SK-N-SH treated with all-trans-retinoic acid at 6 μM for 48 hours (cell line): ENCODE measurements around the gene UHRF1.

ENCODE experiments used
- BACH2 ChIP-seq: fragments of 250-450 bp; sonication (Bioruptor Pico); IDR thresholded peaks from 2 replicates; pipeline ENCODE4 v1.9.0; 2021; ENCODE audit warnings: mild to moderate bottlenecking, borderline replicate concordance
- ZFP3 ChIP-seq: fragments of 250-450 bp; sonication (Bioruptor Pico); IDR thresholded peaks from 2 replicates; pipeline ENCODE4 v1.5.0; 2020; ENCODE audit warnings: mild to moderate bottlenecking, moderate library complexity
- TF ChIP-seq, protein P1 (sequence below): fragments of 250-450 bp; sonication (Bioruptor Pico); IDR thresholded peaks from 2 replicates; pipeline ENCODE4 v1.8.0; 2020; ENCODE audit warnings: mild to moderate bottlenecking, moderate library complexity, borderline replicate concordance
- TF ChIP-seq, protein P2 (sequence below): fragments of 250-450 bp; sonication (Bioruptor Pico); IDR thresholded peaks from 2 replicates; pipeline ENCODE4 v1.5.0; 2020; ENCODE audit warnings: mild to moderate bottlenecking, moderate library complexity

DNA sequence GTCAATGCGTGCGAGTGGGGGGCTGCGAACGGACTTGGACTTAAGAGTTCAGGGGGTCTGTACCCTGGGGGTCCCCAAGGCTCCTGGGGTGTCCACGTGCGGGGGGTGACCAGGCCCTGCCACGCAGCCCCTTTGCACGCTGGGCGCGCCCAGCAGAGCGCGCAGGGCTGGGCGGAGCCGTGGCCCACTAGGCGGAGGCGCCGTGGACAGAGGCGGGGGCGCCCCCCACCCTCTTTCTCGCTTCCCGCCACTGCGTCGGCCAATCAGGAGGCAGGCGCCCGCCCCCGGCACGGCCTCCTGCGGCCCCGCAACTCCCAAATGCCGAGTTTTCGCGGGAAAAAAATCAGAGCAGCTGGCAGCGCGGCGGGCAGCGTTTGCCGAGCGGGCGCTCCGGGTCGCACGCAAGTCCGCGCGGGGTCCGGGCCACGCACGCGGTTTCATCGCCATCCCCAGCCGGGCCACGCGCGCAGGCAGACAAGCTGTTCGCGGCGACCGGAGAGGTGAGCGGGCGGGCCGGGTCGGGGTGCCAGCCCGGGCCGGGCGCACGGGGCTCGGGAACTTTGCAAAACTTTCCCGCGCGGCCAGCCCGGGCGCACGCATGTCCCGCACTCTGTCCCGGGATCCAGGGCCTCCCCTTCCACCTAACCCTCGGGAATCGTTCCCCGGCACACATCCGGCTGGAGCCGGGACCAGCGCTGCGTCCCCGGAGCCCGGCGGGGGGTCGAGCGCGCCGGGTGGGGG is at the start of gene UHRF1:
- TF ChIP-seq, protein P1, sequence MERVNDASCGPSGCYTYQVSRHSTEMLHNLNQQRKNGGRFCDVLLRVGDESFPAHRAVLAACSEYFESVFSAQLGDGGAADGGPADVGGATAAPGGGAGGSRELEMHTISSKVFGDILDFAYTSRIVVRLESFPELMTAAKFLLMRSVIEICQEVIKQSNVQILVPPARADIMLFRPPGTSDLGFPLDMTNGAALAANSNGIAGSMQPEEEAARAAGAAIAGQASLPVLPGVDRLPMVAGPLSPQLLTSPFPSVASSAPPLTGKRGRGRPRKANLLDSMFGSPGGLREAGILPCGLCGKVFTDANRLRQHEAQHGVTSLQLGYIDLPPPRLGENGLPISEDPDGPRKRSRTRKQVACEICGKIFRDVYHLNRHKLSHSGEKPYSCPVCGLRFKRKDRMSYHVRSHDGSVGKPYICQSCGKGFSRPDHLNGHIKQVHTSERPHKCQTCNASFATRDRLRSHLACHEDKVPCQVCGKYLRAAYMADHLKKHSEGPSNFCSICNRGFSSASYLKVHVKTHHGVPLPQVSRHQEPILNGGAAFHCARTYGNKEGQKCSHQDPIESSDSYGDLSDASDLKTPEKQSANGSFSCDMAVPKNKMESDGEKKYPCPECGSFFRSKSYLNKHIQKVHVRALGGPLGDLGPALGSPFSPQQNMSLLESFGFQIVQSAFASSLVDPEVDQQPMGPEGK (CRISPR knock-in tag), result no peak
- TF ChIP-seq ZFP3 (CRISPR knock-in tag), result no peak
- TF ChIP-seq, protein P2, sequence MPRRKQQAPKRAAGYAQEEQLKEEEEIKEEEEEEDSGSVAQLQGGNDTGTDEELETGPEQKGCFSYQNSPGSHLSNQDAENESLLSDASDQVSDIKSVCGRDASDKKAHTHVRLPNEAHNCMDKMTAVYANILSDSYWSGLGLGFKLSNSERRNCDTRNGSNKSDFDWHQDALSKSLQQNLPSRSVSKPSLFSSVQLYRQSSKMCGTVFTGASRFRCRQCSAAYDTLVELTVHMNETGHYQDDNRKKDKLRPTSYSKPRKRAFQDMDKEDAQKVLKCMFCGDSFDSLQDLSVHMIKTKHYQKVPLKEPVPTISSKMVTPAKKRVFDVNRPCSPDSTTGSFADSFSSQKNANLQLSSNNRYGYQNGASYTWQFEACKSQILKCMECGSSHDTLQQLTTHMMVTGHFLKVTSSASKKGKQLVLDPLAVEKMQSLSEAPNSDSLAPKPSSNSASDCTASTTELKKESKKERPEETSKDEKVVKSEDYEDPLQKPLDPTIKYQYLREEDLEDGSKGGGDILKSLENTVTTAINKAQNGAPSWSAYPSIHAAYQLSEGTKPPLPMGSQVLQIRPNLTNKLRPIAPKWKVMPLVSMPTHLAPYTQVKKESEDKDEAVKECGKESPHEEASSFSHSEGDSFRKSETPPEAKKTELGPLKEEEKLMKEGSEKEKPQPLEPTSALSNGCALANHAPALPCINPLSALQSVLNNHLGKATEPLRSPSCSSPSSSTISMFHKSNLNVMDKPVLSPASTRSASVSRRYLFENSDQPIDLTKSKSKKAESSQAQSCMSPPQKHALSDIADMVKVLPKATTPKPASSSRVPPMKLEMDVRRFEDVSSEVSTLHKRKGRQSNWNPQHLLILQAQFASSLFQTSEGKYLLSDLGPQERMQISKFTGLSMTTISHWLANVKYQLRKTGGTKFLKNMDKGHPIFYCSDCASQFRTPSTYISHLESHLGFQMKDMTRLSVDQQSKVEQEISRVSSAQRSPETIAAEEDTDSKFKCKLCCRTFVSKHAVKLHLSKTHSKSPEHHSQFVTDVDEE (CRISPR knock-in tag), result no peak
- TF ChIP-seq BACH2 (CRISPR knock-in tag), result no peak
